WTC11 (cell line): ENCODE results near the gene C5orf24. TPM values are rescaled to one million over a fixed set of nuclear protein-coding genes. Genes with fewer than 3 reads are reported as not detected.
A peak's percentile ranks its signal among the peaks of the same experiment; 100 is the strongest.

Experiments
- ATF2 ChIP-seq: sonication (generic); formaldehyde crosslinking; IDR thresholded peaks from 2 replicates; pipeline ENCODE4 v1.8.1; 2022; ENCODE audit warnings: low read depth, missing genetic modification reagents, borderline replicate concordance
- ATF3 ChIP-seq: sonication (generic); formaldehyde crosslinking; conservative IDR thresholded peaks from 2 replicates; pipeline ENCODE4 v1.8.1; 2022; ENCODE audit warnings: mild to moderate bottlenecking, missing genetic modification reagents
- CBFB ChIP-seq: sonication (generic); formaldehyde crosslinking; IDR thresholded peaks from 2 replicates; pipeline ENCODE4 v1.8.1; 2022; ENCODE audit warnings: mild to moderate bottlenecking, low read depth, missing genetic modification reagents
- CREB1 ChIP-seq: sonication (generic); formaldehyde crosslinking; IDR thresholded peaks from 2 replicates; pipeline ENCODE4 v1.8.0; 2023; ENCODE audit warnings: mild to moderate bottlenecking, missing genetic modification reagents
- E2F1 ChIP-seq: sonication (generic); formaldehyde crosslinking; IDR thresholded peaks from 2 replicates; pipeline ENCODE4 v1.8.0; 2022; ENCODE audit warnings: mild to moderate bottlenecking, missing genetic modification reagents
- E2F5 ChIP-seq: sonication (generic); formaldehyde crosslinking; IDR thresholded peaks from 2 replicates; pipeline ENCODE4 v1.8.1; 2022; ENCODE audit warnings: mild to moderate bottlenecking, moderate library complexity, missing genetic modification reagents
- EMX1 ChIP-seq: fragments of 250-450 bp; sonication (Bioruptor Pico); IDR thresholded peaks from 2 replicates; pipeline ENCODE4 v1.8.0; 2021; ENCODE audit warnings: mild to moderate bottlenecking
- ERG ChIP-seq: fragments of 250-450 bp; sonication (Bioruptor Pico); IDR thresholded peaks from 2 replicates; pipeline ENCODE4 v1.8.0; 2021; ENCODE audit warnings: mild to moderate bottlenecking
- JAZF1 ChIP-seq: fragments of 250-450 bp; sonication (Bioruptor Pico); IDR thresholded peaks from 2 replicates; pipeline ENCODE4 v1.9.0; 2021; ENCODE audit warnings: moderate library complexity, mild to moderate bottlenecking, inconsistent platforms
- MYBL2 ChIP-seq: sonication (generic); formaldehyde crosslinking; IDR thresholded peaks from 2 replicates; pipeline ENCODE4 v1.8.1; 2023; ENCODE audit warnings: mild to moderate bottlenecking, moderate library complexity, missing genetic modification reagents
- NFATC4 ChIP-seq: fragments of 250-450 bp; sonication (Bioruptor Pico); IDR thresholded peaks from 2 replicates; pipeline ENCODE4 v1.9.0; 2021; ENCODE audit warnings: mild to moderate bottlenecking
- NFE2L1 ChIP-seq: sonication (generic); formaldehyde crosslinking; IDR thresholded peaks from 2 replicates; pipeline ENCODE4 v1.8.1; 2023; ENCODE audit warnings: missing genetic modification reagents
- NFYB ChIP-seq: sonication (generic); formaldehyde crosslinking; conservative IDR thresholded peaks from 2 replicates; pipeline ENCODE4 v1.8.0; 2022; ENCODE audit warnings: low read depth, missing genetic modification reagents
- RELA ChIP-seq: sonication (generic); formaldehyde crosslinking; IDR thresholded peaks from 2 replicates; pipeline ENCODE4 v1.8.1; 2022; ENCODE audit warnings: missing genetic modification reagents, mild to moderate bottlenecking, borderline replicate concordance
- TCF7 ChIP-seq: sonication (generic); formaldehyde crosslinking; IDR thresholded peaks from 2 replicates; pipeline ENCODE4 v1.8.0; 2022; ENCODE audit warnings: mild to moderate bottlenecking, low read depth, missing genetic modification reagents, moderate library complexity
- TEAD1 ChIP-seq: sonication (generic); formaldehyde crosslinking; IDR thresholded peaks from 2 replicates; pipeline ENCODE4 v1.8.0; 2022; ENCODE audit warnings: mild to moderate bottlenecking, missing genetic modification reagents
- TEAD4 ChIP-seq: sonication (generic); formaldehyde crosslinking; IDR thresholded peaks from 2 replicates; pipeline ENCODE4 v1.8.0; 2022; ENCODE audit warnings: mild to moderate bottlenecking, missing genetic modification reagents
- ZNF219 ChIP-seq: sonication (generic); formaldehyde crosslinking; IDR thresholded peaks from 2 replicates; pipeline ENCODE4 v1.8.0; 2023; ENCODE audit warnings: missing genetic modification reagents, mild to moderate bottlenecking, borderline replicate concordance
- ZNF232 ChIP-seq: sonication (generic); formaldehyde crosslinking; IDR thresholded peaks from 2 replicates; pipeline ENCODE4 v1.8.0; 2022; ENCODE audit warnings: mild to moderate bottlenecking, missing genetic modification reagents
- ZNF317 ChIP-seq: sonication (generic); formaldehyde crosslinking; IDR thresholded peaks from 2 replicates; pipeline ENCODE4 v1.8.1; 2023; ENCODE audit warnings: low read depth, mild to moderate bottlenecking, moderate library complexity, missing genetic modification reagents, borderline replicate concordance
- ZNF423 ChIP-seq: fragments of 250-450 bp; sonication (Bioruptor Pico); IDR thresholded peaks from 2 replicates; pipeline ENCODE4 v2.1.2; 2022; ENCODE audit warnings: mild to moderate bottlenecking, moderate library complexity
- ZNF512 ChIP-seq: sonication (generic); formaldehyde crosslinking; IDR thresholded peaks from 2 replicates; pipeline ENCODE4 v1.8.1; 2022; ENCODE audit warnings: missing genetic modification reagents, borderline replicate concordance
- total RNA-seq: library from RNA; stranded (reverse); gene quantifications from 3 replicates; pipeline ENCODE4 v1.2.3, GENCODE V29; 2021
- TF ChIP-seq, protein P1 (sequence below): sonication (generic); formaldehyde crosslinking; IDR thresholded peaks from 2 replicates; pipeline ENCODE4 v1.8.1; 2023; ENCODE audit warnings: mild to moderate bottlenecking, moderate library complexity, missing genetic modification reagents
- TF ChIP-seq, protein P2 (sequence below): fragments of 250-450 bp; sonication (Bioruptor Pico); IDR thresholded peaks from 2 replicates; pipeline ENCODE4 v1.9.0; 2021; ENCODE audit warnings: mild to moderate bottlenecking, borderline replicate concordance
- TF ChIP-seq, protein P3 (sequence below): sonication (generic); formaldehyde crosslinking; IDR thresholded peaks from 2 replicates; pipeline ENCODE4 v1.8.0; 2022; ENCODE audit warnings: mild to moderate bottlenecking, missing genetic modification reagents

C5orf24 gene
- total RNA-seq, 1 experiment from 2014 or later = 15.7 TPM

- TF ChIP-seq, protein P1, sequence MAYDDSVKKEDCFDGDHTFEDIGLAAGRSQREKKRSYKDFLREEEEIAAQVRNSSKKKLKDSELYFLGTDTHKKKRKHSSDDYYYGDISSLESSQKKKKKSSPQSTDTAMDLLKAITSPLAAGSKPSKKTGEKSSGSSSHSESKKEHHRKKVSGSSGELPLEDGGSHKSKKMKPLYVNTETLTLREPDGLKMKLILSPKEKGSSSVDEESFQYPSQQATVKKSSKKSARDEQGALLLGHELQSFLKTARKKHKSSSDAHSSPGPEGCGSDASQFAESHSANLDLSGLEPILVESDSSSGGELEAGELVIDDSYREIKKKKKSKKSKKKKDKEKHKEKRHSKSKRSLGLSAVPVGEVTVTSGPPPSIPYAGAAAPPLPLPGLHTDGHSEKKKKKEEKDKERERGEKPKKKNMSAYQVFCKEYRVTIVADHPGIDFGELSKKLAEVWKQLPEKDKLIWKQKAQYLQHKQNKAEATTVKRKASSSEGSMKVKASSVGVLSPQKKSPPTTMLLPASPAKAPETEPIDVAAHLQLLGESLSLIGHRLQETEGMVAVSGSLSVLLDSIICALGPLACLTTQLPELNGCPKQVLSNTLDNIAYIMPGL = peak; percentile 99
- peak; percentile 62 for TF ChIP-seq ATF2
- TF ChIP-seq NFE2L1 (CRISPR knock-in tag) = peak; percentile 92
- peak; percentile 81; the same call in 1 of the 2 replicates for TF ChIP-seq CBFB (CRISPR knock-in tag)
- TF ChIP-seq JAZF1 = no peak
- TF ChIP-seq RELA (CRISPR knock-in tag) = peak; percentile 60; the same call in 1 of the 2 replicates
- no peak for TF ChIP-seq TEAD4 (CRISPR knock-in tag)
- TF ChIP-seq ZNF219 (CRISPR knock-in tag) = no peak; the same call in 1 of the 2 replicates
- TF ChIP-seq E2F1 (CRISPR knock-in tag) = no peak
- TF ChIP-seq ZNF232 (CRISPR knock-in tag) = peak; percentile 67; the same call in 1 of the 2 replicates
- TF ChIP-seq ATF3 = no peak
- TF ChIP-seq TEAD1 = peak; percentile 91
- TF ChIP-seq TCF7 (CRISPR knock-in tag) = 0 out of 2 replicates have a peak, but pooled peaks have one; percentile 61
- TF ChIP-seq, protein P2, sequence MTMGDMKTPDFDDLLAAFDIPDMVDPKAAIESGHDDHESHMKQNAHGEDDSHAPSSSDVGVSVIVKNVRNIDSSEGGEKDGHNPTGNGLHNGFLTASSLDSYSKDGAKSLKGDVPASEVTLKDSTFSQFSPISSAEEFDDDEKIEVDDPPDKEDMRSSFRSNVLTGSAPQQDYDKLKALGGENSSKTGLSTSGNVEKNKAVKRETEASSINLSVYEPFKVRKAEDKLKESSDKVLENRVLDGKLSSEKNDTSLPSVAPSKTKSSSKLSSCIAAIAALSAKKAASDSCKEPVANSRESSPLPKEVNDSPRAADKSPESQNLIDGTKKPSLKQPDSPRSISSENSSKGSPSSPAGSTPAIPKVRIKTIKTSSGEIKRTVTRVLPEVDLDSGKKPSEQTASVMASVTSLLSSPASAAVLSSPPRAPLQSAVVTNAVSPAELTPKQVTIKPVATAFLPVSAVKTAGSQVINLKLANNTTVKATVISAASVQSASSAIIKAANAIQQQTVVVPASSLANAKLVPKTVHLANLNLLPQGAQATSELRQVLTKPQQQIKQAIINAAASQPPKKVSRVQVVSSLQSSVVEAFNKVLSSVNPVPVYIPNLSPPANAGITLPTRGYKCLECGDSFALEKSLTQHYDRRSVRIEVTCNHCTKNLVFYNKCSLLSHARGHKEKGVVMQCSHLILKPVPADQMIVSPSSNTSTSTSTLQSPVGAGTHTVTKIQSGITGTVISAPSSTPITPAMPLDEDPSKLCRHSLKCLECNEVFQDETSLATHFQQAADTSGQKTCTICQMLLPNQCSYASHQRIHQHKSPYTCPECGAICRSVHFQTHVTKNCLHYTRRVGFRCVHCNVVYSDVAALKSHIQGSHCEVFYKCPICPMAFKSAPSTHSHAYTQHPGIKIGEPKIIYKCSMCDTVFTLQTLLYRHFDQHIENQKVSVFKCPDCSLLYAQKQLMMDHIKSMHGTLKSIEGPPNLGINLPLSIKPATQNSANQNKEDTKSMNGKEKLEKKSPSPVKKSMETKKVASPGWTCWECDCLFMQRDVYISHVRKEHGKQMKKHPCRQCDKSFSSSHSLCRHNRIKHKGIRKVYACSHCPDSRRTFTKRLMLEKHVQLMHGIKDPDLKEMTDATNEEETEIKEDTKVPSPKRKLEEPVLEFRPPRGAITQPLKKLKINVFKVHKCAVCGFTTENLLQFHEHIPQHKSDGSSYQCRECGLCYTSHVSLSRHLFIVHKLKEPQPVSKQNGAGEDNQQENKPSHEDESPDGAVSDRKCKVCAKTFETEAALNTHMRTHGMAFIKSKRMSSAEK (CRISPR knock-in tag) = 0 out of 2 replicates have a peak, but pooled peaks have one; percentile 72
- TF ChIP-seq NFYB = peak; percentile 44; the same call in 1 of the 2 replicates
- no peak for TF ChIP-seq NFATC4 (CRISPR knock-in tag)
- TF ChIP-seq ERG = peak; percentile 62; the same call in 1 of the 2 replicates
- peak; percentile 49; the same call in 1 of the 2 replicates for TF ChIP-seq ZNF317 (CRISPR knock-in tag)
- peak; percentile 82 for TF ChIP-seq E2F5
- TF ChIP-seq, protein P3, sequence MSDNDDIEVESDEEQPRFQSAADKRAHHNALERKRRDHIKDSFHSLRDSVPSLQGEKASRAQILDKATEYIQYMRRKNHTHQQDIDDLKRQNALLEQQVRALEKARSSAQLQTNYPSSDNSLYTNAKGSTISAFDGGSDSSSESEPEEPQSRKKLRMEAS (CRISPR knock-in tag) = peak; percentile 88
- TF ChIP-seq MYBL2 = peak; percentile 94
- TF ChIP-seq EMX1 = peak; percentile 89
- TF ChIP-seq ZNF423 (CRISPR knock-in tag) = no peak
- TF ChIP-seq ZNF512 = 0 out of 2 replicates have a peak, but pooled peaks have one; percentile 71
- no peak; the same call in 1 of the 2 replicates for TF ChIP-seq CREB1
These were observed at the start of gene C5orf24 (continued) for GRCh38 chr5:134845852-134846640.
